ENCODE results near the gene SUN3. TPM values are rescaled to one million over a fixed set of nuclear protein-coding genes. Genes with fewer than 3 reads are reported as not detected.

The SUN3 gene
- total RNA-seq, 2 donors from 2014 or later = 0.99 TPM; not detected in 1

- DNase-seq (no peak), ATAC-seq (replicated peaks in 1 of 2) (no peak)
- no peak overlapping the region for H3K27ac Mint-ChIP-seq
- H3K9me3 Mint-ChIP-seq = no peaks in the 10 kb centered on the region
- peaks cover 18% of the 10 kb centered on the region for H3K4me1 Mint-ChIP-seq (ENCODE audit: low read depth)
- H3K36me3 Mint-ChIP-seq (ENCODE audit: insufficient read depth in 2 of 2) = peaks cover 16 to 44% of the 10 kb centered on the region in 2 donors
- no peak overlapping the region for H3K4me3 Mint-ChIP-seq
- H3K27me3 Mint-ChIP-seq (ENCODE audit: low read depth) = no peaks in the 10 kb centered on the region
These were observed 63.5 kb downstream of the SUN3 start for GRCh38 chr7:47965456-47965855.

- peaks cover 7% of the 10 kb centered on the region for H3K4me1 Mint-ChIP-seq (ENCODE audit: low read depth)
- peaks cover 8 to 42% of the 10 kb centered on the region in 2 donors for H3K36me3 Mint-ChIP-seq (ENCODE audit: insufficient read depth in 2 of 2)
- no peak for ATAC-seq (replicated peaks in 1 of 2)
- H3K9me3 Mint-ChIP-seq = no peaks in the 10 kb centered on the region
- DNase-seq = no peak
- H3K27ac Mint-ChIP-seq = peak overlapping the region; percentile 66
- no peaks in the 10 kb centered on the region for H3K27me3 Mint-ChIP-seq (ENCODE audit: low read depth)
- no peak overlapping the region for H3K4me3 Mint-ChIP-seq
These were observed 66.6 kb downstream of the SUN3 start for GRCh38 chr7:47962262-47962661.

DNA sequence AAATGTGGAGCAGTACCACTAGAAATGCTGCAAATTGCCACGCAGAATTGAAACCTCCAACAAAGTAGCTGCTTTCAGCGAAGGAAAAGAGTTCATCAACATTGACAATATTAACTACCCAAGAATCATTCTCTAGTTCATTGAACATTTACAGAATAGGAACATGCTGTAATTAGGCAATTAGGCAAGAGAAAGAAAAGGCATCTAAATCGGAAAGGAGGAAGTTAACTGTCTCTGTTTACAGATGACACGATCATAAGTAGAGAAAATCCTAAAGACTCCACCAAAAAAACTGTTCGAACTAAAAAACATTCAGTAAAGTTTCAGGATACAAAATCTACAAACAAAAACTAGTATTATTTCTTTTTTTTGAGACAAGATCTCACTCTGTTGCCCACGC is 71.8 kb downstream of the SUN3 start:
- Mint-ChIP-seq H3K9me3 (no peaks in the 10 kb centered on the region), H3K4me1 (ENCODE audit: low read depth) (peaks cover 8% of the 10 kb centered on the region), H3K27ac (no peak overlapping the region), H3K27me3 (ENCODE audit: low read depth) (no peaks in the 10 kb centered on the region), H3K4me3 (no peak overlapping the region), H3K36me3 (ENCODE audit: insufficient read depth in 2 of 2) (peaks cover 1 to 28% of the 10 kb centered on the region in 2 donors)
- ATAC-seq (replicated peaks in 1 of 2) (no peak), DNase-seq (no peak)

DNA sequence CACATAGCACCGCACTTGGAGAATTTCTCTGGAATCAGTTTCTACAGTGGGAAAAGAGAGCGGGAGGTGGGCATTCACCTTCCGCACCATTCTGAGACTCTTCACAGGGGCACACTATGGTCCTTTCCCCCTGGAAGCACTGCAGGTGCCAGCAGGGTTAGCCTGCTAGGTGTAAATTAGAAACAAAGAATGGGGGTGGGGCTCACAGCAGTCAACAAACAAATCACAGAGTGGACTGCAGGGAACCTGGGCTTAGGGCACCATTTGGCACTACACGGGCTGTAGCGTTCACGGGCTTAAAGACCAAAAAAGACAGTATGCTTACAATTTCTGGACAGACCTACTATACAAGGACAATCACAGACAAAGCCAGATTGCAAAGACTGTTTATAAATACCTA is 72.7 kb downstream of the SUN3 start:
- Mint-ChIP-seq H3K9me3 (no peaks in the 10 kb centered on the region), H3K27ac (no peak overlapping the region), H3K36me3 (ENCODE audit: insufficient read depth in 2 of 2) (peaks cover 1 to 19% of the 10 kb centered on the region in 2 donors), H3K4me3 (no peak overlapping the region), H3K27me3 (ENCODE audit: low read depth) (no peaks in the 10 kb centered on the region), H3K4me1 (ENCODE audit: low read depth) (peaks cover 8% of the 10 kb centered on the region)
- DNase-seq (no peak), ATAC-seq (replicated peaks in 1 of 2) (no peak)

DNA sequence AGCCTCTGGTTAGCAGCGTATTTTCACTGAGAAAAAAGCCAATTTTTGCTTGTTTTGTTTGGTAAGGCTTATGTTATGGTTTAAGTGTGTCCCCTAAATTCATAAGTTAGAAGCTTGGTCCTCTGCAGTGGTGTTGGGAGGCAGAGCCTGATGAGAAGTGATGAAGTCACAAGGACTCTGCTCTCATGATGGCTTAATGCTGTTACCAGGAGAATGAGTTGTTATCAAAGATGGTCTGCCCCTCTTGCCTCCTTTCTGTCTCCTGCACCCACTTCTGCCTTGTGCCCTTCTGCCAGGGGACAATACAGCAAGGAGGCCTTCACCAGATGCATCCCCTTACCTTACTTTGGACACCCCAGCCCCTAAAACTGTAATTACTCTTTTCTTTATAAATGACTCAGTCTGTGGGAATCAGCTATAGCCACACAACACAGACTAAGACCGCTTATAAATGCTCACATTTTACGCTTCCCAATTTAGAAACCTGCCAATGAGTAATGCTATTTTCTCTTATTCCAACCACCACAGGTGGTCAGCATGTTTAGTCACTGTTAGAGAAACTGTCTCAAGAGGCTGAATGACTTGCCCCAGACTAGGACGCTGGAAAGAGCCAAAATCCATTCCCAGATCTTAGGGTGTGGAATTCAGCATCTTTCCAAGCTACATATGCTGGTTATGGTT is 74.5 kb downstream of the SUN3 start:
- no peak for DNase-seq
- ATAC-seq (replicated peaks in 1 of 2) = peak in 1 of 2 donors; percentile 48
- H3K9me3 Mint-ChIP-seq = no peaks in the 10 kb centered on the region
- peaks cover 0 to 12% of the 10 kb centered on the region in 2 donors for H3K36me3 Mint-ChIP-seq (ENCODE audit: insufficient read depth in 2 of 2)
- H3K4me3 Mint-ChIP-seq = no peak overlapping the region
- peaks cover 8% of the 10 kb centered on the region for H3K4me1 Mint-ChIP-seq (ENCODE audit: low read depth)
- H3K27me3 Mint-ChIP-seq (ENCODE audit: low read depth) = no peaks in the 10 kb centered on the region
- H3K27ac Mint-ChIP-seq = peak overlapping the region; percentile 40

DNA sequence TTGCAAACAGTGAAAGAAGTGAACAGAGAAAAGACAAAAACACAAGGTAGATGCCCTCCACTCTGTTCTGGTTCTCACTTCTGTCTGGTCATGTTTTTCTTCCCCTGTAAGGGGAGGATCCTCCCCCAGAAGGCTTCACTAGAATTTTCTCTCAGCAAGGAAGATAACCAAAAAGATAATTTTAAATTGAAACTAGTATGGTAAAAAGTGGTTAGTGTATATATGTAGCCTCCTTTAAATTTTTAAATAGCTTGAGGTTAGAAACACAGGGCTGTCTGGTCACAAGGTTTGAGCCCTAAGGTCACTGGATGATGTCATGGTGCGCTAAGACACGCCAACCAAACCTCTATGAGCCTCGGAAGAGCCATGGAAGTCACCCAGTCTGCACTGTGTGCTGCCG is 75.1 kb downstream of the SUN3 start:
- DNase-seq = no peak
- Mint-ChIP-seq H3K27ac (no peak overlapping the region), H3K4me3 (no peak overlapping the region), H3K4me1 (ENCODE audit: low read depth) (peaks cover 8% of the 10 kb centered on the region), H3K36me3 (ENCODE audit: insufficient read depth in 2 of 2) (peaks cover 0 to 12% of the 10 kb centered on the region in 2 donors), H3K9me3 (no peaks in the 10 kb centered on the region), H3K27me3 (ENCODE audit: low read depth) (no peaks in the 10 kb centered on the region)
- ATAC-seq (replicated peaks in 1 of 2) = peak in 1 of 2 donors; percentile 25

DNA sequence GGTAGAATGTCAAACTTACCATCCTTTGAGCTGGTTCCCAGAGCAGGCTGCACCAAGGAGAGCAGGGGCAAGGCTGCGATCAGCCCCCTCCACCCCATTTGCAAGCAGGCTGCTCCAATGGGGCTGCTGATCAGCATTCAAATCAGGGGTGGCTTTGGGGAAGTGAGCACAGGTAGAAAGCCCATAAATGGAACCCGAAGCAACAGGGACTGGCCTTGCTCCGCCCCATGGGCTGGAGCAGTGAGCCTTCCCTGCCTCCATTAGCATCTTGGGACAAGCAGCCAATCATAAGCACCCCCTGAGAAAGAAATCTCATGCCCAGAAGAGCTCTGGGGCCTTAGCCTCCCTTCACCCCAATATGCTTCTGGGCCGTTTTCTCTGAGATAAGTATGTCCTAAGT is 76.7 kb downstream of the SUN3 start:
- no peak for ATAC-seq (replicated peaks in 1 of 2)

GRCh38 chr7:47951374-47951773 is 77.5 kb downstream of the SUN3 start:
- Mint-ChIP-seq H3K4me1 (ENCODE audit: low read depth) (peaks cover 8% of the 10 kb centered on the region), H3K27me3 (ENCODE audit: low read depth) (no peaks in the 10 kb centered on the region), H3K36me3 (ENCODE audit: insufficient read depth in 2 of 2) (peaks cover 0 to 3% of the 10 kb centered on the region in 2 donors), H3K4me3 (no peak overlapping the region), H3K27ac (no peak overlapping the region), H3K9me3 (no peaks in the 10 kb centered on the region)
- ATAC-seq (replicated peaks in 1 of 2) (no peak), DNase-seq (no peak)

More for the DNA sequence above, 76.7 kb downstream of the SUN3 start:
- Mint-ChIP-seq H3K27ac (no peak overlapping the region), H3K4me1 (ENCODE audit: low read depth) (peaks cover 8% of the 10 kb centered on the region), H3K27me3 (ENCODE audit: low read depth) (no peaks in the 10 kb centered on the region), H3K4me3 (no peak overlapping the region), H3K9me3 (no peaks in the 10 kb centered on the region), H3K36me3 (ENCODE audit: insufficient read depth in 2 of 2) (peaks cover 0 to 5% of the 10 kb centered on the region in 2 donors)
- DNase-seq = no peak

GRCh38 chr7:47950714-47951113 is 78.2 kb downstream of the SUN3 start:
- DNase-seq = no peak
- no peak for ATAC-seq (replicated peaks in 1 of 2)
- H3K4me1 Mint-ChIP-seq (ENCODE audit: low read depth) = peaks cover 8% of the 10 kb centered on the region

DNA sequence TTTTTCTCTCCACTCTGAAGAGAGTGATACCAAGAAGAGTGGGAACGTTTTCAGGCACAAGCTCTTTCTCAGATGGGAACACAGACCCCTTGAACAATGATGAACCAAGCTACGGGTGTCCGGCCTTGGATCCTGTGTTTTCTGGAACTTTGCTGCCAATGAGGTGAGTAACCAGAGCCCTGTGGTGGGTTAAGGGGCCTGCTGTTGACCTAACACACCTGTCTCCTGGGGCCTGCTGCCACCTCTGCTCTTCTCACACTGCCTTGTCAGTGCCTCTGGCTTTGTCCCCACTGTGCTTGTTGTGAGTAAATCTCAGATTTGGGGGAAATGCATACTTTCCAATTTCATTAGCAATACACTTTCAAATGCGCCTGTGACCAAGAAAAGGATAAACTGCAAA is 79.2 kb downstream of the SUN3 start:
- Mint-ChIP-seq H3K4me3 (no peak overlapping the region), H3K9me3 (no peaks in the 10 kb centered on the region), H3K36me3 (ENCODE audit: insufficient read depth in 2 of 2) (peaks cover 0 to 2% of the 10 kb centered on the region in 2 donors), H3K27me3 (ENCODE audit: low read depth) (no peaks in the 10 kb centered on the region), H3K27ac (no peak overlapping the region), H3K4me1 (ENCODE audit: low read depth) (peaks cover 6% of the 10 kb centered on the region)
- DNase-seq (no peak), ATAC-seq (replicated peaks in 1 of 2) (no peak)

More at GRCh38 chr7:47950714-47951113, 78.2 kb downstream of the SUN3 start:
- no peak overlapping the region for H3K27ac Mint-ChIP-seq
- H3K9me3 Mint-ChIP-seq = no peaks in the 10 kb centered on the region
- H3K4me3 Mint-ChIP-seq = no peak overlapping the region
- peaks cover 0 to 3% of the 10 kb centered on the region in 2 donors for H3K36me3 Mint-ChIP-seq (ENCODE audit: insufficient read depth in 2 of 2)
- no peaks in the 10 kb centered on the region for H3K27me3 Mint-ChIP-seq (ENCODE audit: low read depth)

- Mint-ChIP-seq H3K36me3 (ENCODE audit: insufficient read depth in 2 of 2) (no peaks in the 10 kb centered on the region), H3K27me3 (ENCODE audit: low read depth) (no peaks in the 10 kb centered on the region), H3K9me3 (no peaks in the 10 kb centered on the region), H3K4me3 (no peak within 1 kb of the TSS), H3K27ac (no peak within 1 kb of the TSS), H3K4me1 (ENCODE audit: low read depth) (no peaks in the 10 kb centered on the region)
- DNase-seq (no peak), ATAC-seq (replicated peaks in 1 of 2) (no peak)
These were observed 80.6 kb downstream of the SUN3 start, which contains the start of gene PKD1L1 for GRCh38 chr7:47948141-47948790. TSS of gene PKD1L1 (minus strand) at chr7:47948466. CDS start at chr7:47948440, 26 bp downstream.

DNA sequence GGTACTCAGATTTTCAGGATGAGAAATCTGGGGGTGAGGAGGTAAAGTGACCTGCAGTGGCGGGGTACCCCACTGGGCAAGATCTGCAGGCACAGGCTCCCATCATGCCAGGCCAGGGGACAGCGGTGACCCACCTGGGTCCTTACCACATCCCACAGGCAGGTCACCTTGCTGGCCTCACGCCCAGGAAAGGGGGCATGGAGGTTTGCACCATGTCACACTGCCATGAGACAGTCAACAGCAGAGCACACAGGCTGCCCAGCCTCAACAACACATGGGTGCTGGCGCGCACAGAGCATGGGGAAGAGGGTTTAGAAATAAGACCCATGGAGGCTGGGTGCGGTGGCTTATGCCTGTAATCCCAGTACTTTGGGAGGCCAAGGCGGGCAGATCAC is 81.6 kb downstream of the SUN3 start:
- DNase-seq = no peak
- Mint-ChIP-seq H3K4me1 (ENCODE audit: low read depth) (no peaks in the 10 kb centered on the region), H3K27me3 (ENCODE audit: low read depth) (no peaks in the 10 kb centered on the region), H3K27ac (no peak overlapping the region), H3K36me3 (ENCODE audit: insufficient read depth in 2 of 2) (no peaks in the 10 kb centered on the region), H3K4me3 (no peak overlapping the region), H3K9me3 (no peaks in the 10 kb centered on the region)
- no peak for ATAC-seq (replicated peaks in 1 of 2)

DNA sequence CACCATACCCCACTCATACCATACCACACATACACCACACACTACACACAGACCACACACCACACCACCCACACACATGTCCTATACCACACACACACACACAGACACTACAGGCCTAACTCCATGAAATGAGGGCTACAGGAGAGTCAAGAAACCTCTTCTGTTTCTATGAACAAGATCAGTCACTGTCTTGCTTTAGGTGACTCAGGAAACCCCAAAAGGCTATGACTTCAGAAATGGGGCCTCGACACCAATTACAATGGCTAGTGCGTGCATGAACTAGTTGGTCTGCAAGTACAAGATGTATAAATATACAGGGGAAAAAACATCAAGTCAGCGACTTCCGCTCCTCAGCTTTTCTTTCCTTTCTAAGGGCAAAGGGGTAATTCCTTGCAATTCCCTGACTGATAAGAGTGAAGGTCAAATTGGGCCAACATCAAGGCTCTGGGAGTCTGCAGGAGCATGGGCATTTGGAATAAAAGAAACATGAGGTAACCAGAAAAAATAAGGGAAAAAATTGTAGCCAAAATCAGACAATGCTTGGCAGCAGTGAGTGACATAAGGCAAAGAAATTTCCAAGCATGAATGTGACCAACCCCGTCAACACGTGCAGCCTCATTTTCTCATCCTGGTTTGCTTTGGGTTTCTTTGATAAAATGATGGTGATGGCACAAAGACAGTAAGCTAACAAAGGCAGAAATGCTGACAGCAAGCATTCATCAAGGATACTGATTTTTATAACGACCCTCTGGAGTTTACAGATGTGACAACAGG is 82.1 kb downstream of the SUN3 start:
- H3K4me1 Mint-ChIP-seq (ENCODE audit: low read depth) = no peaks in the 10 kb centered on the region
- no peaks in the 10 kb centered on the region for H3K27me3 Mint-ChIP-seq (ENCODE audit: low read depth)
- no peaks in the 10 kb centered on the region for H3K36me3 Mint-ChIP-seq (ENCODE audit: insufficient read depth in 2 of 2)
- H3K27ac Mint-ChIP-seq = no peak overlapping the region
- ATAC-seq (replicated peaks in 1 of 2) (peak; percentile 73 to 74), DNase-seq (peak; percentile 11 to 15)
- no peaks in the 10 kb centered on the region for H3K9me3 Mint-ChIP-seq
- H3K4me3 Mint-ChIP-seq = no peak overlapping the region
